Parathyroid adenoma (tissue), 2 donors: ENCODE measurements around the gene ADCY2.

Experiments used
- H2AFZ ChIP-seq: fragments of 300-600 bp; sonication (generic); one replicate; pipeline ENCODE4 v1.7.0; 2017; ENCODE audit warnings: antibody characterized with exemption, mild to moderate bottlenecking
- H3K27ac ChIP-seq: fragments of 300-600 bp; sonication (generic); one replicate; pipeline ENCODE4 v1.7.0; 2017
- H3K27me3 ChIP-seq: fragments of 300-600 bp; sonication (generic); one replicate; pipeline ENCODE4 v1.7.0; 2017; ENCODE audit warnings: low read length; ENCODE audit not compliant: control insufficient read depth, insufficient read depth
- H3K36me3 ChIP-seq: fragments of 300-600 bp; sonication (generic); one replicate; pipeline ENCODE4 v1.7.0; 2017; ENCODE audit warnings: low read length; ENCODE audit not compliant: control insufficient read depth, insufficient read depth
- H3K4me1 ChIP-seq: fragments of 300-600 bp; sonication (generic); one replicate; pipeline ENCODE4 v1.7.0; 2017; ENCODE audit warnings: control low read depth
- H3K4me2 ChIP-seq: fragments of 300-600 bp; sonication (generic); one replicate; pipeline ENCODE4 v1.7.0; 2017; ENCODE audit warnings: low read length
- H3K4me3 ChIP-seq: fragments of 300-600 bp; sonication (generic); one replicate; pipeline ENCODE4 v1.7.0; 2017; ENCODE audit warnings: low read depth, low read length
- H3K79me2 ChIP-seq: fragments of 300-600 bp; sonication (generic); one replicate; pipeline ENCODE4 v1.7.0; 2017; ENCODE audit warnings: control low read depth
- H3K9ac ChIP-seq: fragments of 300-600 bp; sonication (generic); one replicate; pipeline ENCODE4 v1.7.0; 2017; ENCODE audit warnings: mild to moderate bottlenecking
- H3K9me3 ChIP-seq: fragments of 300-600 bp; sonication (generic); one replicate; pipeline ENCODE4 v1.7.0; 2017; ENCODE audit warnings: low read length; ENCODE audit not compliant: control insufficient read depth
- CTCF ChIP-seq: fragments of 300-600 bp; sonication (generic); IDR thresholded peaks from one replicate; pipeline ENCODE4 v1.7.0; 2017; ENCODE audit warnings: antibody characterized with exemption, mild to moderate bottlenecking
- donor health status: primary hyperparathyroidism.

Gene ADCY2

GRCh38 chr5:7473115-7473514, 77.2 kb downstream of the ADCY2 start:
- H3K4me2 ChIP-seq: no peak overlapping the region
- H2AFZ ChIP-seq: no peak overlapping the region
- H3K27me3 ChIP-seq: no peaks in the 10 kb centered on the region
- no peak overlapping the region for H3K27ac ChIP-seq
- H3K79me2 ChIP-seq: no peaks in the 10 kb centered on the region
- H3K9me3 ChIP-seq: no peaks in the 10 kb centered on the region
- no peak overlapping the region for H3K9ac ChIP-seq
- no peak for TF ChIP-seq CTCF
- no peak overlapping the region for H3K4me3 ChIP-seq
- no peaks in the 10 kb centered on the region for H3K36me3 ChIP-seq
- H3K4me1 ChIP-seq: no peaks in the 10 kb centered on the region

GRCh38 chr5:7473668-7474215, 77.8 kb downstream of the ADCY2 start:
- no peaks in the 10 kb centered on the region for H3K79me2 ChIP-seq
- no peaks in the 10 kb centered on the region for H3K36me3 ChIP-seq
- H3K4me1 ChIP-seq: no peaks in the 10 kb centered on the region
- H3K27ac ChIP-seq: no peak overlapping the region
- no peaks in the 10 kb centered on the region for H3K9me3 ChIP-seq
- H3K4me2 ChIP-seq: no peak overlapping the region
- H2AFZ ChIP-seq: no peak overlapping the region
- no peak for TF ChIP-seq CTCF
- H3K4me3 ChIP-seq: no peak overlapping the region
- H3K9ac ChIP-seq: no peak overlapping the region
- H3K27me3 ChIP-seq: no peaks in the 10 kb centered on the region

GRCh38 chr5:7474821-7475403, 79.0 kb downstream of the ADCY2 start:
- Histone ChIP-seq H3K27ac (no peak overlapping the region), H3K4me1 (no peaks in the 10 kb centered on the region), H3K9ac (no peak overlapping the region), H3K9me3 (no peaks in the 10 kb centered on the region), H3K4me2 (no peak overlapping the region), H3K79me2 (no peaks in the 10 kb centered on the region), H3K36me3 (no peaks in the 10 kb centered on the region), H3K27me3 (no peaks in the 10 kb centered on the region), H2AFZ (no peak overlapping the region), H3K4me3 (no peak overlapping the region)
- no peak for TF ChIP-seq CTCF

- Histone ChIP-seq H3K9me3 (no peaks in the 10 kb centered on the region), H3K4me2 (no peak overlapping the region), H3K9ac (no peak overlapping the region), H3K4me3 (no peak overlapping the region), H3K36me3 (no peaks in the 10 kb centered on the region), H3K4me1 (no peaks in the 10 kb centered on the region), H2AFZ (no peak overlapping the region), H3K27ac (no peak overlapping the region), H3K27me3 (no peaks in the 10 kb centered on the region), H3K79me2 (no peaks in the 10 kb centered on the region)
- TF ChIP-seq CTCF: no peak
Observed at GRCh38 chr5:7478459-7478858, 82.5 kb downstream of the ADCY2 start.

GRCh38 chr5:7488734-7489133, 92.8 kb downstream of the ADCY2 start:
- H3K4me3 ChIP-seq: no peak overlapping the region
- no peak overlapping the region for H3K4me2 ChIP-seq
- H3K27ac ChIP-seq: no peak overlapping the region
- no peaks in the 10 kb centered on the region for H3K4me1 ChIP-seq
- no peaks in the 10 kb centered on the region for H3K9me3 ChIP-seq
- no peak overlapping the region for H3K9ac ChIP-seq
- no peaks in the 10 kb centered on the region for H3K27me3 ChIP-seq
- H3K36me3 ChIP-seq: no peaks in the 10 kb centered on the region
- H2AFZ ChIP-seq: no peak overlapping the region
- no peaks in the 10 kb centered on the region for H3K79me2 ChIP-seq
- no peak for TF ChIP-seq CTCF
